ENCODE measurements around the gene BRIP1.

DNA sequence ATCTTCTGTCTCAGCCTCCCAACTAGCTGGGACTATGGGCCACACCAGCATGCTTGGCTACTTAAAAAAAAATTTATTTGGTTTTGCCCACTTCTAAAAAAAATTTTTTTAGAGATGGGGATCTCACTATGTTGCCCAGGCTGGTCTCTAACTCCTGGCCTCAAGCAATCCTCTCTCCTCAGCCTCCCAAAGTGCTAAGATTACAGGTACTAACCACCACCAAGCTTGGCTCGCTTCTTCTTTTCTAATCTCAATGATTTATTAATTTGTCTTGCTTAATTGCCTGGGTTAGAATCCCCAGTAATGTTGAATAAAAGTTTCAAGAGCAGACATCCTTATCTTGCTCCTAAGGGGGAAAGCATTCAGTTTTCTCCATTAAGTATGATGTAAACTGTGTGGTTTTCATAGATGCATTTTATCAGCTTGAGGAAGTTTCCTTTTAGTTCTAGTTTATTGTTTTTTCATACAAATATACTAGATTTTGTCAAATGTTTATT lies 206.6 kb downstream of the BRIP1 start:
- TF ChIP-seq, protein P1, sequence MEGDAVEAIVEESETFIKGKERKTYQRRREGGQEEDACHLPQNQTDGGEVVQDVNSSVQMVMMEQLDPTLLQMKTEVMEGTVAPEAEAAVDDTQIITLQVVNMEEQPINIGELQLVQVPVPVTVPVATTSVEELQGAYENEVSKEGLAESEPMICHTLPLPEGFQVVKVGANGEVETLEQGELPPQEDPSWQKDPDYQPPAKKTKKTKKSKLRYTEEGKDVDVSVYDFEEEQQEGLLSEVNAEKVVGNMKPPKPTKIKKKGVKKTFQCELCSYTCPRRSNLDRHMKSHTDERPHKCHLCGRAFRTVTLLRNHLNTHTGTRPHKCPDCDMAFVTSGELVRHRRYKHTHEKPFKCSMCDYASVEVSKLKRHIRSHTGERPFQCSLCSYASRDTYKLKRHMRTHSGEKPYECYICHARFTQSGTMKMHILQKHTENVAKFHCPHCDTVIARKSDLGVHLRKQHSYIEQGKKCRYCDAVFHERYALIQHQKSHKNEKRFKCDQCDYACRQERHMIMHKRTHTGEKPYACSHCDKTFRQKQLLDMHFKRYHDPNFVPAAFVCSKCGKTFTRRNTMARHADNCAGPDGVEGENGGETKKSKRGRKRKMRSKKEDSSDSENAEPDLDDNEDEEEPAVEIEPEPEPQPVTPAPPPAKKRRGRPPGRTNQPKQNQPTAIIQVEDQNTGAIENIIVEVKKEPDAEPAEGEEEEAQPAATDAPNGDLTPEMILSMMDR (conservative IDR thresholded peaks at IDR 0.05; ENCODE audit: low read depth, low read length): no peak
- no peak for TF ChIP-seq EZH2 (IDR thresholded peaks at IDR 0.05; ENCODE audit: borderline replicate concordance, low read depth, low read length, poor library complexity, severe bottlenecking)

All from A673 (cell line).